NCI-H1930 (cell line): ENCODE data around the gene CDH15.

ENCODE experiments used
- DNase-seq, 2 experiments: peaks; one replicate each; lab custom pipeline; 2025; lab: John Stamatoyannopoulos, UW

Gene CDH15, protein sequence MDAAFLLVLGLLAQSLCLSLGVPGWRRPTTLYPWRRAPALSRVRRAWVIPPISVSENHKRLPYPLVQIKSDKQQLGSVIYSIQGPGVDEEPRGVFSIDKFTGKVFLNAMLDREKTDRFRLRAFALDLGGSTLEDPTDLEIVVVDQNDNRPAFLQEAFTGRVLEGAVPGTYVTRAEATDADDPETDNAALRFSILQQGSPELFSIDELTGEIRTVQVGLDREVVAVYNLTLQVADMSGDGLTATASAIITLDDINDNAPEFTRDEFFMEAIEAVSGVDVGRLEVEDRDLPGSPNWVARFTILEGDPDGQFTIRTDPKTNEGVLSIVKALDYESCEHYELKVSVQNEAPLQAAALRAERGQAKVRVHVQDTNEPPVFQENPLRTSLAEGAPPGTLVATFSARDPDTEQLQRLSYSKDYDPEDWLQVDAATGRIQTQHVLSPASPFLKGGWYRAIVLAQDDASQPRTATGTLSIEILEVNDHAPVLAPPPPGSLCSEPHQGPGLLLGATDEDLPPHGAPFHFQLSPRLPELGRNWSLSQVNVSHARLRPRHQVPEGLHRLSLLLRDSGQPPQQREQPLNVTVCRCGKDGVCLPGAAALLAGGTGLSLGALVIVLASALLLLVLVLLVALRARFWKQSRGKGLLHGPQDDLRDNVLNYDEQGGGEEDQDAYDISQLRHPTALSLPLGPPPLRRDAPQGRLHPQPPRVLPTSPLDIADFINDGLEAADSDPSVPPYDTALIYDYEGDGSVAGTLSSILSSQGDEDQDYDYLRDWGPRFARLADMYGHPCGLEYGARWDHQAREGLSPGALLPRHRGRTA

DNA sequence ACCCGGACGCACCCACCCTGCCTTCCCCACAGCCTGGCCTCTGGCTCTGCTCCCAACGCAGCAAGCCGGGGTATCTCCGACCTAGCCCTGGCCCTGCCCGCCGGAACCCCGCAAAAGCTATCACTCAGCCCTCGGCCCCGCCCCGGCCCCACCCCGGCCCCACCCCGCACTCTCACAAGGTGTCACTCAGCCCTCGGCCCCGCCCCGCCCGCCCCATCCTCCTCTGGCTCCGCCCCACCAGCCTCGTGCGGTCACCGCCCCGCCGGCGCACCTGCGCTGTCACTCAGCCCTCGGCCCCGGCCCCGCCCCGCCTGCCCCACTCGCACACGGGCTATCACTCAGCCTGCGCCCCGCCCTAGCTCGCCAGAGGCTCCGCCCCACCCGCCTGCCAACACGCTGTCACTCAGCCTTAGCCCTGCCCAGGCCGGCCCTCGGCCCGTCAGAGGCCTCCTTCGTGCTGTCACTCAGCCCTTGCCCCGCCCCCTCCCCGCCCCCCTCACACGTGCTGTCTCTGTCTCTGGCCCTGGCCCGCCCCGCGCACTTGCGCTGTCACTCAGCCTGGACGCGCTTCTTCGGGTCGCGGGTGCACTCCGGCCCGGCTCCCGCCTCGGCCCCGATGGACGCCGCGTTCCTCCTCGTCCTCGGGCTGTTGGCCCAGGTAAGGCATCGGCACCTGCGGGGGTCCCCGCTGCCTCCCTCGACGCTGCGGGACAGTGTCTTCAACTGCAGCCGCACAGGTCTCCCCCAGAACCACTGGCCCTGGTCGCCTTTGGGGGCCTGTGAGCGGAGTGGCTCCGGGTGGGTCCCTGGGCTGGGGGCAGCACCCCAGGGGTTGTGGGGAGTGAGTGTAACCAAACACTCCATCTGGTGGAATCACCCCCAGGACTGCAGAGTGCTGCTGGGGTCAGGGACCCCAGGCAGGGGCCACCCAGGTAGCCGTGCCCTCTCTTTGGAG lies at the start of gene CDH15:
TSS of gene CDH15 (plus strand) at position 533 of the 955 bp plus-strand sequence. CDS start at position 617, 84 bp downstream.
- DNase-seq, result peak; percentile 70 to 77

- no peak for DNase-seq
Measured at GRCh38 chr16:89122322-89122851, 49.2 kb upstream of the CDH15 start.

- no peak for DNase-seq
Measured at GRCh38 chr16:89123001-89123830, 48.3 kb upstream of the CDH15 start.

GRCh38 chr16:89123831-89124100 lies 47.8 kb upstream of the CDH15 start:
- DNase-seq, result no peak

DNA sequence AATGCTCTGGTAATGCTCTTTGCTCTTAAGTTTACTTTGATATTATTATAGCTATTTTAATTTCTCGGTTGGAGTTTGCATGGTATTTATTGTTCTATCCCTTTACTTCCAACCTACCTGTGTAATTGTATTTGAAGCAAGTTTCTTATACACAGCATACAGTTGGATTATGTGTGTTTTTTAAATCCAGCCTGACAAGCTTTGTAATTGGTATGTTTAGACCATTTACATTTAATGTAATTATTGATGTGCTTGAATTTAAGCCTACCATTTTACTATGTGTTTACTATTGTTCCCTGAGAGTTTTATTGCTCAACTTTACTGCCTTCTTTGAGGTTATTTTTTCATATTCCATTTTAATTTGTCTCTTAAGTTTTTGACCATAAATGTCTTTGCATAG lies 42.2 kb upstream of the CDH15 start:
- DNase-seq, result no peak

DNA sequence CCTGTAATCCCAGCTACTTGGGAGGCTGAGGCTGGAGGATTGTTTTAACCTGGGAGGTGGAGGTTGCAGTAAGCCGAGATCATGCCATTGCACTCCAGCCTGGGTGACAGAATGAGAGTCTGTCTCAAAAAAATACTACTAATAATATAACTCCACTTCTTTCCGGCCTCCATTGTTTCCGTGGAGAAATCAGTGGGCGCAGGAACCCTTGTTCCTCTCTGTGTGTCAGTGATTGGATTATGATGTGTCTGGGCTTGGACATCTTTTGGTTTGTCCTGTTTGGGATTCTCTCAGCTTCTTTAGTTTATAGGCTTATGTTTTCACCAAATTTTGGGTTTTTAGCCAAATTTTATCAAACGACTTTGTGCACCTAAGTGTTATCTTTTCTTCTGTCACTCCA lies 41.1 kb upstream of the CDH15 start:
- no peak for DNase-seq

DNA sequence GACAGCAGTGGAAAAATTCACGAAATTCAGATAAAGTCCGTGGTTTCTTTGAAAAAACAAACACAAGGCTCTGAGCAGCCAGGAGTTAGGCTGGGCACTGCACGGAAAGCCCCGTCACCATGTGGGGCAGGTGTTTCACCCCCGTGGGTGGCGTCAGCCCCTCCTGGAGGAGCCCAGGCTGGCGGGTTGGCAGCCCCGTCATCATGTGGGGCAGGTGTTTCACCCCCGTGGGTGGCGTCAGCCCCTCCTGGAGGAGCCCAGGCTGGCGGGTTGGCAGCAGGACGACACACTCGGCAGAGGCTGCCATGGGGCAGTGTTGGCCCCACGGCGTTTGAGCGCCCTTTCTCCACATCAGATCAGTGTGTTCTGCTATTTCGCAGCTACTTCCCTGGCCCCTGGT lies 39.8 kb upstream of the CDH15 start:
- DNase-seq, result no peak

DNA sequence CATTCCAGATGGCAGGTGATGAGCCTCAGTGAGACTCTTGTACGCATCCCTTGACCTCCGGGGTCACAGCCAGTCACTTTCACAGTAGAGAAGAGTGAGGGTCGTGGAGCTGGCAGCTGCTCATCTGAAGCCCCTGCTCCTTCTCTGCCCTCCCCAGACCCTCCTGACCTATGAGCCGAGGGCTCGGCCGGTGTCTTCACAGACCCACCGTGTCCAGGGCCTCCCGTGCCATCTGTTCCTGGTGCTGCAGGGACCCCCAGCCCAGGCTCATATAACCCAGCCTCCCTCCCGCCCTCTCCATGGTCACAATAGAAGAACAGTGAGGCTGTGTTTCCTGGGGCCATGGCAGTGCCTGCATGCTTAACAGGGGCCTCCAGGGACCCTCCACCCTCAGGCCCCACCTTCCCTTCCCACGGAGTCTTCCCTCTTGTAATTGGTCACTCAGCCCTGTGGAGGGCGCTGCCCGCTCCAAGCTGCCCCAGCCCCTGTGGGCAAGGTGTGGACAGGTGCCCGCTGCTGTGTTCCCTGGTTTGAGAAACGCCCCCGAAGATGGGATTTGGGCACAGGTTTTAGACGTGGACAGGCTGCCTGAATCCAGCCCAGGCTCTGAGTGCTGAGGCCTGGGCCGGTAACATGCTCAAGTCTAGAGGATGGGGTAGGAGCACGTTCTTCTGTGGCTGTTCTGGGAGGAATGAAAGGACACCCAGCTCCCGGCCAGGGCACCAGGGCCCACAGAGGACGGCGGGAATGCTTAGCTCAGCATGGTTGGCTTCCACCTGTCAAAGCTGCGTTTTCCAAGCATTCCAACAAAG lies 39.1 kb upstream of the CDH15 start:
- DNase-seq, result no peak

GRCh38 chr16:89133457-89134127 lies 38.0 kb upstream of the CDH15 start:
- no peak for DNase-seq

- no peak for DNase-seq
Measured at GRCh38 chr16:89134269-89134668, 37.3 kb upstream of the CDH15 start.

GRCh38 chr16:89135166-89135565 lies 36.4 kb upstream of the CDH15 start:
- no peak for DNase-seq

GRCh38 chr16:89135971-89136765 lies 35.4 kb upstream of the CDH15 start:
- DNase-seq, result no peak

GRCh38 chr16:89136931-89137330 lies 34.6 kb upstream of the CDH15 start:
- no peak for DNase-seq

- no peak for DNase-seq
Measured at GRCh38 chr16:89137666-89138512, 33.7 kb upstream of the CDH15 start.

DNA sequence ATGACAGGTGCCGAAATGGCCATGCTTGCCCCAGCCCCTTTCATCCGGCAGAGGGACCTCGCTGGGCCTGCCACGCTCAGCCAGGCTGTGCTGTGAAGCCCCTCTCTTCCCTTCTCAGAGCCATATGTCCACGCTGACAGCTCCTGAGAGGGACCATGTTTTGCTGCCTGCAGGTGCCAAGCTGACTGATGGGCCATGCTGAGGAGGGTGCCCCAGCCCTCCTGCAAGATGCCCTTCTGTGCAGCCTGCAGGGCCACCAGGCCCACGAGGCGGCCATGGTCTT lies 33.1 kb upstream of the CDH15 start:
- DNase-seq, result no peak

- DNase-seq, result no peak
Measured at GRCh38 chr16:89138843-89139520, 32.6 kb upstream of the CDH15 start.

DNA sequence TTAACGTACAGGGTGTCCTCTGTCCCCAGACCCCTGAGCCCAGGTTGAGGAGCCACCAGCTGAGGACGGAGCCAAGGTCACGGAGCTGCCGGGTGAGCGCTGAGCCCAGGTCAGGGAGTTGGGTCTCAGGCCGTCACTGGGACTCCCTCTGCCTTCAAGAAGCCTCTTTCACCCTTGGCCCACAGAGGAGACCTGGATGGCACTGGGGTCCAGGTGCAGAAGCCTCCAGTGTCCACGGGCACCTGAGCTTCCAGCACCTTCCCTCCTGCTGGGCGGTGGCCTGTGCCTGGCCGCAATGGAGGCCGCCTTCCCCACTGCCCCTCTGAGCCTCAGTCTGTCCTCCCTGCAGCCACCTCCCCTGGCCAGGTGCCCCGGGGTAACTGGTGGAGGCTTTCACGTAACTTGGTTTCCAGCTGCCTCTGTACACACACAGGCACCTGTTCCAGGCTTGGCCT lies 31.6 kb upstream of the CDH15 start:
- DNase-seq, result no peak
